Karpas-422 (cell line): ENCODE data around the gene NAIF1. TPM values are rescaled to one million over a fixed set of nuclear protein-coding genes. Genes with fewer than 3 reads are reported as not detected.

ENCODE experiments used
- DNase-seq: peaks from one replicate; pipeline ENCODE4 v3.0.0-alpha.2; 2015
- H2AFZ ChIP-seq: fragments of 200-600 bp; sonication (generic); 2 replicates; pipeline ENCODE4 v1.6.1; 2014; ENCODE audit warnings: antibody characterized with exemption, low read length, mixed read lengths
- H3K27ac ChIP-seq: fragments of 200-600 bp; sonication (generic); 2 replicates; pipeline ENCODE4 v1.5.1; 2014; ENCODE audit warnings: mild to moderate bottlenecking, low read length, moderate library complexity
- H3K27me3 ChIP-seq: fragments of 200-600 bp; sonication (generic); 2 replicates; pipeline ENCODE4 v1.6.1; 2014; ENCODE audit warnings: low read length, mixed read lengths
- H3K36me3 ChIP-seq: fragments of 200-600 bp; sonication (generic); 2 replicates; pipeline ENCODE4 v1.6.1; 2014; ENCODE audit warnings: low read length, mixed read lengths; ENCODE audit not compliant: insufficient read depth
- H3K4me1 ChIP-seq: fragments of 200-600 bp; sonication (generic); 2 replicates; pipeline ENCODE4 v1.6.1; 2014; ENCODE audit warnings: mild to moderate bottlenecking, low read length, mixed read lengths
- H3K4me2 ChIP-seq: fragments of 200-600 bp; sonication (generic); 2 replicates; pipeline ENCODE4 v1.6.1; 2014; ENCODE audit warnings: low read length, low read depth, mild to moderate bottlenecking; ENCODE audit not compliant: poor library complexity, severe bottlenecking
- H3K4me3 ChIP-seq: fragments of 200-600 bp; sonication (generic); 2 replicates; pipeline ENCODE4 v1.5.1; 2014; ENCODE audit warnings: mild to moderate bottlenecking, antibody characterized with exemption, low read length, mixed read lengths
- H3K79me2 ChIP-seq: fragments of 200-600 bp; sonication (generic); 2 replicates; pipeline ENCODE4 v1.6.1; 2014; ENCODE audit warnings: mild to moderate bottlenecking, low read length, mixed read lengths
- H3K9ac ChIP-seq: fragments of 200-600 bp; sonication (generic); 2 replicates; pipeline ENCODE4 v1.6.0; 2014; ENCODE audit warnings: low read length
- H3K9me2 ChIP-seq: fragments of 200-600 bp; sonication (generic), shearing (Covaris generic); replicated peaks from 2 replicates; pipeline ENCODE4 v1.6.0; 2014; ENCODE audit warnings: mild to moderate bottlenecking, low read length, moderate library complexity; ENCODE audit not compliant: insufficient read depth
- H3K9me3 ChIP-seq: fragments of 300-700, 200-600 bp; sonication (generic); 2 replicates; pipeline ENCODE4 v1.6.1; 2014; ENCODE audit warnings: low read length, mixed read lengths
- H4K20me1 ChIP-seq: fragments of 200-600 bp; sonication (generic); 2 replicates; pipeline ENCODE4 v1.6.1; 2014; ENCODE audit warnings: mild to moderate bottlenecking, antibody characterized with exemption, low read length, low read depth; ENCODE audit not compliant: insufficient read depth
- total RNA-seq: library from RNA; depleted of rRNA; stranded (reverse); fragments of >200 nt; shearing (Covaris generic); gene quantifications from 2 replicates; pipeline ENCODE4 v1.2.3, GENCODE V29; 2014; ENCODE audit warnings: low replicate concordance

Gene NAIF1
- total RNA-seq, 1 experiment from 2014 or later, result 7.3 TPM

- Histone ChIP-seq H3K9me3 (no peaks in the 10 kb centered on the region), H3K9ac (peak overlapping the region; percentile 31), H3K4me1 (peaks cover 40% of the 10 kb centered on the region), H3K27ac (peak overlapping the region; percentile 77), H3K27me3 (no peaks in the 10 kb centered on the region), H3K79me2 (peaks cover 69% of the 10 kb centered on the region), H2AFZ (no peak overlapping the region), H3K4me3 (no peak overlapping the region), H3K9me2 (no peaks in the 10 kb centered on the region), H3K36me3 (no peaks in the 10 kb centered on the region), H3K4me2 (peak overlapping the region; percentile 56), H4K20me1 (no peaks in the 10 kb centered on the region)
- no peak for DNase-seq
Observed at GRCh38 chr9:128092199-128092977, 25.3 kb upstream of the NAIF1 start.

DNA sequence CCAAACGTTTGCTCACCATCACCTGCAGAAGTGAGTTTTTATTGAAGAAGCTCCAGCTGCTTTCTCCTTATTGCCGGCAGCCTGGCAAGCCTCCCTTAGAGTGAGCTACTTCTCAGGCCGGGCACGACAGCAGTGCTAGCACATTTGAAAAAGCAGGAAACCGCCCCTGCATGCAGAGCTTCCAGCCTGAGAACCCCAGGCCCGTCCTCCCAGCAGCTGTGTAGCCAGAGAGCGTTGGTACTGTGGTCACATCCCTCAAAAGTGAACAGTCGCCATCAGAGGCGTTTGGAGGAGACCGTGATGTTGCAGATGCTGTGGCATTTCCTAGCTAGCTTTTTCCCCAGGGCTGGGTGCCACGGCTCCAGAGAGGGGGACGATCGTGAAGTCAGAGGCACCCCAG, 24.5 kb upstream of the NAIF1 start:
- H3K36me3 ChIP-seq, result no peaks in the 10 kb centered on the region
- H3K4me3 ChIP-seq, result no peak overlapping the region
- H3K4me1 ChIP-seq, result peaks cover 40% of the 10 kb centered on the region
- H3K4me2 ChIP-seq, result no peak overlapping the region
- H2AFZ ChIP-seq, result no peak overlapping the region
- H3K27me3 ChIP-seq, result no peaks in the 10 kb centered on the region
- no peak for DNase-seq
- H4K20me1 ChIP-seq, result no peaks in the 10 kb centered on the region
- H3K9me3 ChIP-seq, result no peaks in the 10 kb centered on the region
- H3K9me2 ChIP-seq, result no peaks in the 10 kb centered on the region
- peaks cover 70% of the 10 kb centered on the region for H3K79me2 ChIP-seq
- no peak overlapping the region for H3K27ac ChIP-seq
- H3K9ac ChIP-seq, result no peak overlapping the region

DNA sequence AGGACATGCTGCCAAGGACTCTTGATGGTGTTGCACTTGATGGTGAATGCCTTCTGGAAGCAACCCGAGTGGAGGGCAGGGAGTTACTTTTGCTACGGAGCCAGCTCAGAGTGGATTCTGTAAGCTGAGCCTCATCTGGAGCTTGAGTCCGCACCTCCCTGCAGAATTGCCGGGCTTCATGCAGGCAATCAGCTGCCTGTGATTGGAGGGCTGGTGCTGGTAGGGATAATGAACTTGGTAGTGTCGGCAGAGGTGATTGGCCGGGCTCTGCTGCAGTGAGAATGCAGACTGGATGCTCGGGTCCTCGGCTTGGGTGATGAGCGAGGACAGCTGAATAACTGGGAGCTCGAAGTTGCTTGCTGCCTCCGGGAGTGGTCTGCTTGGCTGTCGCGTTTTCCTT, 24.0 kb upstream of the NAIF1 start:
- no peaks in the 10 kb centered on the region for H4K20me1 ChIP-seq
- H3K27ac ChIP-seq, result no peak overlapping the region
- DNase-seq, result no peak
- H3K4me2 ChIP-seq, result no peak overlapping the region
- peaks cover 40% of the 10 kb centered on the region for H3K4me1 ChIP-seq
- H3K9ac ChIP-seq, result no peak overlapping the region
- no peaks in the 10 kb centered on the region for H3K36me3 ChIP-seq
- H3K9me2 ChIP-seq, result no peaks in the 10 kb centered on the region
- no peak overlapping the region for H3K4me3 ChIP-seq
- H2AFZ ChIP-seq, result no peak overlapping the region
- peaks cover 70% of the 10 kb centered on the region for H3K79me2 ChIP-seq
- no peaks in the 10 kb centered on the region for H3K9me3 ChIP-seq
- H3K27me3 ChIP-seq, result no peaks in the 10 kb centered on the region

GRCh38 chr9:128089299-128089698, 22.2 kb upstream of the NAIF1 start:
- no peak overlapping the region for H3K9ac ChIP-seq
- no peak overlapping the region for H3K4me2 ChIP-seq
- no peak overlapping the region for H3K4me3 ChIP-seq
- no peaks in the 10 kb centered on the region for H4K20me1 ChIP-seq
- H3K27ac ChIP-seq, result no peak overlapping the region
- no peak for DNase-seq
- no peaks in the 10 kb centered on the region for H3K9me3 ChIP-seq
- H3K79me2 ChIP-seq, result peaks cover 72% of the 10 kb centered on the region
- H2AFZ ChIP-seq, result no peak overlapping the region
- H3K4me1 ChIP-seq, result peaks cover 28% of the 10 kb centered on the region
- no peaks in the 10 kb centered on the region for H3K9me2 ChIP-seq
- H3K27me3 ChIP-seq, result no peaks in the 10 kb centered on the region
- H3K36me3 ChIP-seq, result no peaks in the 10 kb centered on the region

- H2AFZ ChIP-seq, result no peak overlapping the region
- H3K9me3 ChIP-seq, result no peaks in the 10 kb centered on the region
- no peak overlapping the region for H3K9ac ChIP-seq
- H3K27ac ChIP-seq, result no peak overlapping the region
- H4K20me1 ChIP-seq, result no peaks in the 10 kb centered on the region
- no peaks in the 10 kb centered on the region for H3K9me2 ChIP-seq
- H3K79me2 ChIP-seq, result peaks cover 73% of the 10 kb centered on the region
- H3K4me2 ChIP-seq, result no peak overlapping the region
- H3K27me3 ChIP-seq, result no peaks in the 10 kb centered on the region
- no peak overlapping the region for H3K4me3 ChIP-seq
- no peak for DNase-seq
- no peaks in the 10 kb centered on the region for H3K36me3 ChIP-seq
- peaks cover 19% of the 10 kb centered on the region for H3K4me1 ChIP-seq
Observed at GRCh38 chr9:128088253-128088945, 21.3 kb upstream of the NAIF1 start.

DNA sequence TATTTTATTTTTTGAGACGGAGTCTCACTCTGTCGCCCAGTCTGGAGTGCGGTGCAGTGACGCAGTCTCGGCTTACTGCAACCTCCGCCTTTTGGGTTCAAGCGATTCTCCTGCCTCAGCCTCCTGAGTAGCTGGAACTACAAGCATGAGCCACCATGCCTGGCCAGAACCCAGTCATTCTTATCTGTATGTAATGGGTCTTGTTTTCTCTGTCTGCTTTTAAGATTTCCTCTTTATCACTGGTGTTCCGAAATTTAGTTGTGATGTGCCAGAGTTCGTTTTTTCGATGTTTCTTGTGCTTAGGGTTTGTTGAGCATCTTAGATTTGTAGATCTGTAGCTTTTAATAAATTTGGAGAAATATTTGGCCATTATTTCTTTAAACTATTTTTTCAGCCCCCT, 20.1 kb upstream of the NAIF1 start:
- H3K4me1 ChIP-seq, result peaks cover 8% of the 10 kb centered on the region
- H3K79me2 ChIP-seq, result peaks cover 68% of the 10 kb centered on the region

GRCh38 chr9:128085943-128086342, 18.8 kb upstream of the NAIF1 start:
- Histone ChIP-seq H2AFZ (no peak overlapping the region), H3K9ac (no peak overlapping the region), H3K4me2 (no peak overlapping the region), H3K27ac (no peak overlapping the region), H3K4me3 (no peak overlapping the region), H3K79me2 (peaks cover 67% of the 10 kb centered on the region), H4K20me1 (no peaks in the 10 kb centered on the region), H3K4me1 (no peaks in the 10 kb centered on the region), H3K9me3 (no peaks in the 10 kb centered on the region), H3K27me3 (no peaks in the 10 kb centered on the region), H3K9me2 (no peaks in the 10 kb centered on the region), H3K36me3 (no peaks in the 10 kb centered on the region)
- DNase-seq, result no peak

More for the DNA sequence above, 20.1 kb upstream of the NAIF1 start:
- H3K9me3 ChIP-seq, result no peaks in the 10 kb centered on the region
- DNase-seq, result no peak
- H3K4me3 ChIP-seq, result no peak overlapping the region
- no peaks in the 10 kb centered on the region for H3K27me3 ChIP-seq
- H4K20me1 ChIP-seq, result no peaks in the 10 kb centered on the region
- H3K4me2 ChIP-seq, result no peak overlapping the region
- H3K9ac ChIP-seq, result no peak overlapping the region
- no peak overlapping the region for H2AFZ ChIP-seq
- no peaks in the 10 kb centered on the region for H3K9me2 ChIP-seq
- no peaks in the 10 kb centered on the region for H3K36me3 ChIP-seq
- no peak overlapping the region for H3K27ac ChIP-seq

DNA sequence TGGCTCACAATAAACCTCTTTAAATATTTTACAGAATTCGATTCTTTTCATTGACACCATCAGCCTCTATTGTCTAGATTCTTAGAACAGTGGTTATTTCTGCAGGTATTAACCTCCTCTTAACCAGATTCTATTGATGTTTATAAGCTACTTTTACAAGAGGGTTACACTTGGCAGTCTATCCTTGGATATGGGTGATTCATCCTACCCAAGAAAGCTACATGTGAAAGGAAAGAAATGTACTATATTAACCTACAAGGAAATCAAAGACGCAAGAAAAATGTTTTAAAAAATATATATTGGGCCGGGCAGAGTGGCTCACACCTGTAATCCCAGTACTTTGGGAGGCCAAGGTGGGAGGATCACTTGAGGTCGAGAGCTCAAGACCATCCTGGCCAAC, 17.6 kb upstream of the NAIF1 start:
- Histone ChIP-seq H3K4me3 (no peak overlapping the region), H3K9me3 (no peaks in the 10 kb centered on the region), H2AFZ (no peak overlapping the region), H4K20me1 (no peaks in the 10 kb centered on the region), H3K79me2 (peaks cover 64% of the 10 kb centered on the region), H3K9ac (no peak overlapping the region), H3K27ac (no peak overlapping the region), H3K9me2 (no peaks in the 10 kb centered on the region), H3K36me3 (no peaks in the 10 kb centered on the region), H3K4me1 (no peaks in the 10 kb centered on the region), H3K27me3 (no peaks in the 10 kb centered on the region), H3K4me2 (no peak overlapping the region)
- no peak for DNase-seq
